Upper lobe of left lung (tissue), 6 donors: ENCODE data around the gene RCSD1. TPM values are rescaled to one million over a fixed set of nuclear protein-coding genes. Genes with fewer than 3 reads are reported as not detected.

Experiments used
- ATAC-seq, 2 donors: fragments of 200-7000 bp; cut with Tn5 transposase; one replicate each; pipeline ENCODE4 v1.9.1; 2022; ENCODE audit warnings: mild to moderate bottlenecking in 2 of 2, moderate library complexity in 2 of 2; ENCODE audit not compliant: low FRiP score in 2 of 2
- DNase-seq, 2 donors: peaks; one replicate each; pipeline ENCODE4 v3.0.0-alpha.2; 2019 to 2020
- H3K27ac ChIP-seq, 4 donors: fragments of 200-600 bp; sonication (generic); one replicate each; pipeline ENCODE4 v1.5.1; 2016 to 2019
- H3K27me3 ChIP-seq, 4 donors: fragments of 200-600 bp; sonication (generic); one replicate each; pipeline ENCODE4 v1.5.1; 2017 to 2019
- H3K36me3 ChIP-seq, 4 donors: fragments of 200-600 bp; sonication (generic); one replicate each; pipeline ENCODE4 v1.5.1; 2016 to 2019
- H3K4me1 ChIP-seq, 4 donors: fragments of 200-600 bp; sonication (generic); one replicate each; pipeline ENCODE4 v1.5.1; 2018 to 2019
- H3K4me3 ChIP-seq, 4 donors: fragments of 200-600 bp; sonication (generic); one replicate each; pipeline ENCODE4 v1.5.1; 2017 to 2019; ENCODE audit warnings: mild to moderate bottlenecking in 2 of 4, moderate library complexity in 1 of 4
- H3K9me3 ChIP-seq, 4 donors: fragments of 200-600 bp; sonication (generic); one replicate each; pipeline ENCODE4 v1.5.1; 2018 to 2019
- CTCF ChIP-seq, 6 experiments: fragments of 450-650 bp in 4 of 6; fragments of 200-600 bp in 2 of 6; sonication (generic) in 2 of 6; IDR thresholded peaks; one replicate each; pipeline ENCODE4 v1.5.1; 2016 to 2019; ENCODE audit warnings: antibody characterized with exemption in 6 of 6
- EP300 ChIP-seq, 4 donors: sonication (generic); formaldehyde crosslinking; IDR thresholded peaks; one replicate each; pipeline ENCODE4 v1.5.1; 2017; ENCODE audit warnings: antibody characterized with exemption in 4 of 4, control low read depth in 2 of 4
- POLR2A ChIP-seq, 4 donors: fragments of 450-650 bp; IDR thresholded peaks; one replicate each; pipeline ENCODE4 v1.5.1; 2016 to 2017; ENCODE audit warnings: antibody characterized with exemption in 4 of 4, mild to moderate bottlenecking in 2 of 4
- POLR2AphosphoS5 ChIP-seq, 2 donors: sonication (generic); formaldehyde crosslinking; IDR thresholded peaks; one replicate each; pipeline ENCODE4 v1.5.1; 2017; ENCODE audit warnings: antibody characterized with exemption in 2 of 2
- WGBS, 2 donors: methylation state at CpG; one replicate each; pipeline ENCODE4 v1.1.5; 2017 to 2018; 5-methylcytosine and 5-hydroxymethylcytosine counted together
- total RNA-seq, 6 donors: library from RNA; depleted of rRNA in 4 of 6; stranded (reverse); fragments of >200 nt in 4 of 6; gene quantifications; one replicate each; pipeline versions ENCODE4 v1.1.0 to v1.2.1, GENCODE V29; 2016 to 2021
- donor health status: DM: no; HTN: no; CAD: no; lungs with moderate emphysema.
- donor health status: DM: no; HTN: yes; CAD: no; lungs with severe emphysema.

RCSD1 gene
- total RNA-seq, 6 donors from 2014 or later, result 10.7 to 27.2 (median 18.1) TPM

GRCh38 chr1:167714439-167715156 lies 84.6 kb downstream of the RCSD1 start:
- WGBS, 2 donors, result 0% methylated on average over 27 to 49 of the region's 50 CpGs
- H3K36me3 ChIP-seq, result no peaks in the 10 kb centered on the region

GRCh38 chr1:167715157-167715999 lies 85.3 kb downstream of the RCSD1 start:
- peak in 1 of 2 donors; percentile 87 for DNase-seq
- WGBS, 2 donors, result 0 to 1% methylated on average over 24 to 26 of the region's 26 CpGs
- Histone ChIP-seq H3K27ac (peak overlapping the region; percentile 86 to 91 (median 86)), H3K27me3 (no peaks in the 10 kb centered on the region), H3K9me3 (no peaks in the 10 kb centered on the region), H3K4me1 (peaks cover 3 to 18% (median 6%) of the 10 kb centered on the region in 4 donors), H3K4me3 (peak overlapping the region; percentile 57 to 83 (median 66)), H3K36me3 (no peaks in the 10 kb centered on the region)
- peak; percentile 85 to 89 for ATAC-seq
- TF ChIP-seq POLR2A (IDR thresholded peaks at IDR 0.05) (no peak), EP300 (IDR thresholded peaks at IDR 0.05) (peak in 1 of 4 donors; percentile 22), CTCF (IDR thresholded peaks at IDR 0.05) (peak; percentile 66 to 83 (median 76)), POLR2AphosphoS5 (IDR thresholded peaks at IDR 0.05) (peak in 1 of 2 donors; percentile 49)

More at GRCh38 chr1:167714439-167715156, 84.6 kb downstream of the RCSD1 start:
- Histone ChIP-seq H3K9me3 (no peaks in the 10 kb centered on the region), H3K27me3 (no peaks in the 10 kb centered on the region), H3K4me3 (peak overlapping the region; percentile 57 to 83 (median 66)), H3K4me1 (peaks cover 3 to 18% (median 6%) of the 10 kb centered on the region in 4 donors), H3K27ac (peak overlapping the region; percentile 86 to 91 (median 86))
- TF ChIP-seq POLR2AphosphoS5 (IDR thresholded peaks at IDR 0.05), result peak in 1 of 2 donors; percentile 63
- TF ChIP-seq EP300 (IDR thresholded peaks at IDR 0.05), result peak in 1 of 4 donors; percentile 15
- TF ChIP-seq POLR2A (IDR thresholded peaks at IDR 0.05), result peak in 3 of 4 donors; percentile 1 to 56 (median 15)
- TF ChIP-seq CTCF (IDR thresholded peaks at IDR 0.05), result peak in 1 of 6 experiments; percentile 8
- peak in 1 of 2 donors; percentile 92 for DNase-seq
- ATAC-seq, result peak; percentile 79 to 87

- peaks cover 4 to 24% (median 9%) of the 10 kb centered on the region in 4 donors for H3K4me1 ChIP-seq
- H3K4me3 ChIP-seq, result peak overlapping the region; percentile 21 to 83 (median 66)
- TF ChIP-seq POLR2A (IDR thresholded peaks at IDR 0.05) (no peak), POLR2AphosphoS5 (IDR thresholded peaks at IDR 0.05) (peak in 1 of 2 donors; percentile 11)
- no peaks in the 10 kb centered on the region for H3K27me3 ChIP-seq
- H3K27ac ChIP-seq, result peak overlapping the region; percentile 60 to 91 (median 86)
- DNase-seq (no peak), ATAC-seq (no peak)
- no peaks in the 10 kb centered on the region for H3K9me3 ChIP-seq
- 1 to 3% methylated on average over 4 of the region's 4 CpGs for WGBS, 2 donors
- H3K36me3 ChIP-seq, result no peaks in the 10 kb centered on the region
Measured at GRCh38 chr1:167716000-167716271, 85.9 kb downstream of the RCSD1 start.

- 77 to 87% methylated on average over 3 of the region's 3 CpGs for WGBS, 2 donors
- Histone ChIP-seq H3K9me3 (no peaks in the 10 kb centered on the region), H3K4me3 (no peak overlapping the region), H3K27ac (no peak overlapping the region), H3K36me3 (no peaks in the 10 kb centered on the region), H3K4me1 (peaks cover 4 to 28% (median 13%) of the 10 kb centered on the region in 4 donors), H3K27me3 (no peaks in the 10 kb centered on the region)
- TF ChIP-seq CTCF (IDR thresholded peaks at IDR 0.05), result no peak
- TF ChIP-seq POLR2AphosphoS5 (IDR thresholded peaks at IDR 0.05), result no peak
- no peak for TF ChIP-seq EP300 (IDR thresholded peaks at IDR 0.05)
- no peak for TF ChIP-seq POLR2A (IDR thresholded peaks at IDR 0.05)
- no peak for DNase-seq
- ATAC-seq, result no peak
Measured at GRCh38 chr1:167717351-167717750, 87.3 kb downstream of the RCSD1 start.
